Astrocyte of the cerebellum (primary cell): ENCODE data around the gene THSD7B.

Source experiments
- DNase-seq: peaks from one replicate; pipeline ENCODE4 v3.0.0-alpha.2; 2011; ENCODE audit warnings: low read depth
- H3K4me3 ChIP-seq: 2 replicates; pipeline ENCODE4 v1.5.1; 2011; ENCODE audit warnings: mild to moderate bottlenecking, low read depth, low read length, moderate library complexity
- in situ Hi-C: cut with HindIII; loops from 2 replicates; pipeline ENCODE4 v1.10.0; 2017; ENCODE audit warnings: low sequenced_read_pairs
- TF ChIP-seq, protein P1 (sequence below): IDR thresholded peaks from 2 replicates; pipeline ENCODE4 v1.5.1; 2012; ENCODE audit warnings: low read length, low read depth, moderate library complexity, mild to moderate bottlenecking; ENCODE audit errors: missing control alignments

The THSD7B gene

DNA sequence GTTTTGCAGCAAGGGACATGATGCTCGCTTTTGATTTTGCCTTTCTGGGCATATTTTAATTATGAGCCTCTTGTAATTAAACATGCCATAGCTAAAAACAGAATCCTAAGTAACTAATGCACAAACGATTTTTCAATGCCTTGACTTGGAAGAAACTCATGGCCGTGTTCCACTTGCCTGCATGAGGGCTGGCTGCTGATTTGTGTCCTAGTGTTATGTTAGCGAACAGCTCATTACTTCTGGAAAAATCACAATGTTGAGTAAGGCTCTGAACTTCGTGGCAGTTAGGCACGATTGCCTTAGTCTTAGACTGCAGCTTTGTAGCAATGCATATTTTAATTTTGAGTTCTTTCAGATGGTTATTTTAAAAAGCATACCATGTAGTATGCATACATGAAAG is 4.5 kb downstream of the THSD7B start:
- in situ Hi-C loops: no loop called here
- no peak overlapping the region for H3K4me3 ChIP-seq
- DNase-seq: no peak
- TF ChIP-seq, protein P1, sequence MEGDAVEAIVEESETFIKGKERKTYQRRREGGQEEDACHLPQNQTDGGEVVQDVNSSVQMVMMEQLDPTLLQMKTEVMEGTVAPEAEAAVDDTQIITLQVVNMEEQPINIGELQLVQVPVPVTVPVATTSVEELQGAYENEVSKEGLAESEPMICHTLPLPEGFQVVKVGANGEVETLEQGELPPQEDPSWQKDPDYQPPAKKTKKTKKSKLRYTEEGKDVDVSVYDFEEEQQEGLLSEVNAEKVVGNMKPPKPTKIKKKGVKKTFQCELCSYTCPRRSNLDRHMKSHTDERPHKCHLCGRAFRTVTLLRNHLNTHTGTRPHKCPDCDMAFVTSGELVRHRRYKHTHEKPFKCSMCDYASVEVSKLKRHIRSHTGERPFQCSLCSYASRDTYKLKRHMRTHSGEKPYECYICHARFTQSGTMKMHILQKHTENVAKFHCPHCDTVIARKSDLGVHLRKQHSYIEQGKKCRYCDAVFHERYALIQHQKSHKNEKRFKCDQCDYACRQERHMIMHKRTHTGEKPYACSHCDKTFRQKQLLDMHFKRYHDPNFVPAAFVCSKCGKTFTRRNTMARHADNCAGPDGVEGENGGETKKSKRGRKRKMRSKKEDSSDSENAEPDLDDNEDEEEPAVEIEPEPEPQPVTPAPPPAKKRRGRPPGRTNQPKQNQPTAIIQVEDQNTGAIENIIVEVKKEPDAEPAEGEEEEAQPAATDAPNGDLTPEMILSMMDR: no peak

DNA sequence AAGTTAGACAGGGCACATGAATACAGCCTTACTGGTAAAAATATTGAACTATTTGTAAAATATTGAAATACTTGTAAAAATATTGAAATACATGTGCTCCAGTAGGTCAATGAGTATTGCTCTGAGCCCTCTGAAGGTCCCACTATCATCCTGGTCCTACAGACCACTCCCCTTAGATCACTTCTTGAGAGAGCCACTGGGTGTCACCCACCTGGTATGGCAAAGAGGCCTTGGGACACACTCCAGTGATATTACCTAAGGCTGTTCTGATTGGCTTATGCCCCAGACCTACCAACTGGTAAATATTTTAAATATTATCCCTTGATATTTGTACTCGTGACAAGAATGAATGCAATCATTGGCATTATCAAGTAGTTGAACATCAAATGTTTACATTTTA is 5.0 kb downstream of the THSD7B start:
- no peak for DNase-seq
- H3K4me3 ChIP-seq: no peak overlapping the region
- TF ChIP-seq, protein P1: no peak
- in situ Hi-C loops: no loop called here

DNA sequence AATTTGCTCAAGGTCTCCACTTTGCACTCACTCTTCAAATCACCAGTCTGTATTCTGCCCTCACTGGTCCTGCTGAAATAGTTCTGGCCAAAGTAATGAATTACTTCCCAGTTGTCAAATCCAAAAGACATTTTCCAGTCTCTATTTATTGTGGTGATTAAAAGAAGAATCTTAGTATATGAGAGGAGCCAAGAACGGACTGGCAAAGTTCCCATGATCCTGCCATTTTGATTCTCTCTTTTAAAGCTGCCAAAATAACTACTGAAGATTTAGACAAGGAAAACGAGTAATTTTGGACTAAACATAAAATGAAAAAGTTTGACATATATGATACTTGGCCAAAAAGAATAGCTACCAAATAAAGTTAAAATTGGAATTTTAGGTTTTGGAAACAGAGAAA is 12.0 kb downstream of the THSD7B start:
- TF ChIP-seq, protein P1: no peak
- H3K4me3 ChIP-seq: no peak overlapping the region
- no peak for DNase-seq
- in situ Hi-C loops: no loop called here

DNA sequence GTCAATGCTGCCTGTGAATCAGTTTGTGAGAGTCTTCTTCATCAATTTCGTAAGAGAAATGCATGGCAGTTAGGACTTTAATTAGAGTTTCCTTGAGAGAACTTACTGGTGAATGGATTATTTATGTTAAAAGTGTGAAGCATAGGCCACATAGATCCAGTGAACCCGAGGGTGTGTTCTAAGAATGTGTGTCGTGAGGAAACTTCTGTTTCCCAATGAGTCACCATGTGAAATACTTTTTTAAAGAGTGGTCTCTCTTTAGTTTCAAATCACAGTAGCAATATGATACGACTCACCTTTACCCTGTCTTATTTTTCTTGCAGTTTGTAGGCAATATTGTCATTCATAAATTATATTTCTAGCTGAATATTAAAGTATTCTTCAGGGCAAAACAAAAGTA is 18.5 kb downstream of the THSD7B start:
- TF ChIP-seq, protein P1: no peak
- H3K4me3 ChIP-seq: no peak overlapping the region
- DNase-seq: no peak
- in situ Hi-C loops: no loop called here

DNA sequence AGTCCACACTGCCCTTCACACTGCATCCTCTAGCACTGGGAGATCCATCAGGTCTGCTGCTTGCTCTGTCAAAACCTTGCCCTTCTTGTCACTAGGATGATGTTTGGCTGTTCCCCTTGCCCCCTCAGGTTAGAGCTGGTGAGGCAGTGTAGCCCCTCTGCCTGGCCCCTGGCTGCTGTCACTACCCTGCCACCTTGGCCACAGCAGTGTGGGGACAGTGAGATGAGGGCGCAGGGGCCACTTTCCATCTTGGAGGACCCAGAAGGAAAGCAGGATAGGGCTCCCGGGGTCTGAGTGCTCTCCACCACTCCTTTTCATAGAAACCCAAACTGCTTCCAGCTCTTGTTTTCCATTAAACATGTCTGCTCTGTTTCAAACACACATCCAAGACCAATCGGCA is 19.9 kb downstream of the THSD7B start:
- no peak for DNase-seq
- no peak overlapping the region for H3K4me3 ChIP-seq
- TF ChIP-seq, protein P1: no peak
- in situ Hi-C loops: no loop called here

DNA sequence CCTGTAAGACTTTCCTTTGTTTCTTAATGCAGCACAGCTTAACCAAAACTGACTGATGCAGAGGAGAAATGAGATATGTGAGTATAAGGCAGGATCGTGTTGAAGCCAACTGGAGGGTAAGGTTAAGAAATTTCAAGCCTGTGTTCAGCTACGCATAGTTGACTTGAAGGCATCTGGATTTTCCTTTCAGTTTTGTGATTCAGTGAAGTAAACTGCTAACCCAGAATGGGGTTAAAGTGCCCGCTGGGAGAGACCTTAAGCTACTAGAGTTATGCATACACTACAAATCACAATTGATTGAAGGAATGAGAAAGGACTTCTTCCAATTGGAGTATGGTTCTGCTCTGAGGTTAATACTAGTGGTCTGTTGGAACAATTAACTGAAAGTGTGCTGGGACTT is 22.6 kb downstream of the THSD7B start:
- H3K4me3 ChIP-seq: no peak overlapping the region
- TF ChIP-seq, protein P1: no peak
- in situ Hi-C loops: no loop called here
- DNase-seq: no peak

DNA sequence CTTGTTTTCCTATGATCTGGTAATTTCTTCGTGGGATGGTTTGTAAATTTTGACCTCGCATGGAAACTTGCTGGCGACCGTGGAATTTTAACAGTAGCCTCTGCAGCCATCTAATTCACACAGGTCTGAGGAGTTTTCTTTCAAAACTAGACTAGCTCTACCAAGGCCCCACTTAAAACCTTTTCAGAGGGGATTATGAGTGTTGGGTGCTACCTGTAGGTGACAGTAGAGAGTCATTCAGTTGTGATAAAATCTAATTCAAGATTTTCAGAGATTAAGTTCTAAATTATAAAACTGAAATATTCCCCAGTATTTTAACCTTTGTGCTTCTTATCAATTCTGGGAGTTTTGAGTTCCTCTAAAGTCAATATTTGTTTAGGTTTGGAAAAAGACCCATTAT is 31.0 kb downstream of the THSD7B start:
- in situ Hi-C loops: no loop called here
- no peak for DNase-seq
- no peak overlapping the region for H3K4me3 ChIP-seq
- TF ChIP-seq, protein P1: no peak
